ENCODE measurements around the gene PRR33.

DNA sequence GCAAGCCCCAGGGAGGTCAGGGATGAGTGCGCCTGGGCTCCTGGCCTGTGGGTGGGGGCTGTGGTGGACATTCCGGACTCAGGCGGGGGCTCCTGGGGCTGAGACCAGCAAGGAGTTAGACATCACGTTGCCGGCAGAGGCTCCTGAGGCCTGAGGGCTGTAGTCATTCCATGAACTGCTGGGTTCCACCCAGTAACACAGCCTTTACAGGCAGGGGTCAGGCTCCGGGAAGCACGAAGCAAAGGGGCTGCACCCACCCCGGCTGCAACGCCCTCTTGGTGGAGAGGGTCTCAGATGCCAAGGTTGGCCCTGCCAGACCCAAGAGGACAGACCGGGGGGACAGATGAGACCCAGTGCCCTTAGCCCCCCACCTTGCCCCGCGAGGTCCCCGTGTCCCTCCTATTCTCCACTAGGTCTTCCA lies 36.8 kb upstream of the PRR33 start:
- no peak for TF ChIP-seq POLR2A (IDR thresholded peaks at IDR 0.05; ENCODE audit: low read depth, low read length)
- no peak for TF ChIP-seq POLR2AphosphoS5 (IDR thresholded peaks at IDR 0.05; ENCODE audit: low read length)
- TF ChIP-seq HDGF (IDR thresholded peaks at IDR 0.05): no peak
- TF ChIP-seq, protein P1, sequence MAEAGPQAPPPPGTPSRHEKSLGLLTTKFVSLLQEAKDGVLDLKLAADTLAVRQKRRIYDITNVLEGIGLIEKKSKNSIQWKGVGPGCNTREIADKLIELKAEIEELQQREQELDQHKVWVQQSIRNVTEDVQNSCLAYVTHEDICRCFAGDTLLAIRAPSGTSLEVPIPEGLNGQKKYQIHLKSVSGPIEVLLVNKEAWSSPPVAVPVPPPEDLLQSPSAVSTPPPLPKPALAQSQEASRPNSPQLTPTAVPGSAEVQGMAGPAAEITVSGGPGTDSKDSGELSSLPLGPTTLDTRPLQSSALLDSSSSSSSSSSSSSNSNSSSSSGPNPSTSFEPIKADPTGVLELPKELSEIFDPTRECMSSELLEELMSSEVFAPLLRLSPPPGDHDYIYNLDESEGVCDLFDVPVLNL (IDR thresholded peaks at IDR 0.05; ENCODE audit: low read depth, low read length): no peak
